ENCODE data around the gene RGS17.
A peak's percentile ranks its signal among the peaks of the same experiment; 100 is the strongest.
"Not testable (repeated sequence)": the region's sequence is repeated elsewhere in the genome, so short reads cannot be mapped to it uniquely, and the experiment has no call there.

RGS17 gene

GRCh38 chr6:153032255-153032882 lies 98.7 kb downstream of the RGS17 start:
- peak; percentile 74 for DNase-seq (ENCODE audit: low read depth)

- DNase-seq (ENCODE audit: low read depth): peak; percentile 64
These were observed 99.6 kb downstream of the RGS17 start for GRCh38 chr6:153031335-153031955.

GRCh38 chr6:153028963-153029362 lies 102.1 kb downstream of the RGS17 start:
- no peak for DNase-seq (ENCODE audit: low read depth)

GRCh38 chr6:153028286-153028685 lies 102.8 kb downstream of the RGS17 start:
- DNase-seq (ENCODE audit: low read depth): no peak

- no peak for DNase-seq (ENCODE audit: low read depth)
These were observed 103.6 kb downstream of the RGS17 start for GRCh38 chr6:153027480-153027879.

GRCh38 chr6:153024709-153025017 lies 106.4 kb downstream of the RGS17 start:
- DNase-seq (ENCODE audit: low read depth): no peak

GRCh38 chr6:153023977-153024708 lies 106.9 kb downstream of the RGS17 start:
- DNase-seq (ENCODE audit: low read depth): peak; percentile 35

- DNase-seq (ENCODE audit: low read depth): no peak
These were observed 112.7 kb downstream of the RGS17 start for GRCh38 chr6:153018355-153018754.

- no peak for DNase-seq (ENCODE audit: low read depth)
These were observed 114.2 kb downstream of the RGS17 start for GRCh38 chr6:153016846-153017245.

- DNase-seq (ENCODE audit: low read depth): no peak
These were observed 115.9 kb downstream of the RGS17 start for GRCh38 chr6:153015094-153015640.

GRCh38 chr6:153013438-153013837 lies 117.6 kb downstream of the RGS17 start:
- DNase-seq (ENCODE audit: low read depth): peak; percentile 6

GRCh38 chr6:153012856-153013255 lies 118.2 kb downstream of the RGS17 start:
- DNase-seq (ENCODE audit: low read depth): no peak

GRCh38 chr6:153003366-153003690 lies 127.8 kb downstream of the RGS17 start:
- no peak for DNase-seq (ENCODE audit: low read depth)

GRCh38 chr6:153002613-153003365 lies 128.3 kb downstream of the RGS17 start, which contains the start of gene MTRF1L:
MTRF1L (minus strand) TSS chr6:153002709; CDS start chr6:153002685, 24 bp downstream.
- DNase-seq (ENCODE audit: low read depth): peak; percentile 93

GRCh38 chr6:153001767-153002612 lies 129.1 kb downstream of the RGS17 start:
- DNase-seq (ENCODE audit: low read depth): no peak

- DNase-seq (ENCODE audit: low read depth): not testable (repeated sequence)
These were observed 130.3 kb downstream of the RGS17 start for GRCh38 chr6:153000790-153001189.

- no peak for DNase-seq (ENCODE audit: low read depth)
These were observed 130.8 kb downstream of the RGS17 start for GRCh38 chr6:153000243-153000642.

- DNase-seq (ENCODE audit: low read depth): not testable (repeated sequence)
These were observed 131.5 kb downstream of the RGS17 start for GRCh38 chr6:152999538-152999937.

GRCh38 chr6:152993847-152994246 lies 137.2 kb downstream of the RGS17 start:
- no peak for DNase-seq (ENCODE audit: low read depth)

GRCh38 chr6:152993431-152993830 lies 137.7 kb downstream of the RGS17 start:
- no peak for DNase-seq (ENCODE audit: low read depth)

GRCh38 chr6:152986978-152987377 lies 144.1 kb downstream of the RGS17 start:
- DNase-seq (ENCODE audit: low read depth): no peak

Measured in fibroblast of gingiva (primary cell).